Right lobe of liver (tissue), 6 donors: ENCODE measurements around the gene SSTR3. TPM values are rescaled to one million over a fixed set of nuclear protein-coding genes. Genes with fewer than 3 reads are reported as not detected.

Source experiments
- ATAC-seq, 4 donors: fragments of 200-7000 bp; cut with Tn5 transposase; one replicate each; pipeline ENCODE4 v1.9.1; 2020; ENCODE audit warnings: mild to moderate bottlenecking in 4 of 4, moderate library complexity in 4 of 4
- DNase-seq, 3 donors: peaks; one replicate each; pipeline ENCODE4 v3.0.0-alpha.2; 2020
- H3K27ac ChIP-seq, 3 donors: fragments of 200-600 bp; one replicate each; pipeline ENCODE4 v1.8.0; 2022
- H3K27me3 ChIP-seq, 2 donors: fragments of 200-600 bp; one replicate each; pipeline ENCODE4 v1.8.0; 2022
- H3K36me3 ChIP-seq, 4 donors: fragments of 200-600 bp; sonication (generic) in 1 of 4; one replicate each; pipeline versions ENCODE4 v1.5.1 to v1.8.0; 2017 to 2022; ENCODE audit warnings: control low read depth in 1 of 4
- H3K4me1 ChIP-seq, 4 donors: fragments of 200-600 bp; sonication (generic) in 1 of 4; one replicate each; pipeline versions ENCODE4 v1.5.1 to v1.8.0; 2017 to 2022; ENCODE audit warnings: control low read depth in 1 of 4
- H3K4me3 ChIP-seq, 3 donors: fragments of 200-600 bp; one replicate each; pipeline ENCODE4 v1.8.0; 2022
- H3K9me3 ChIP-seq, 4 donors: fragments of 200-600 bp; sonication (generic) in 1 of 4; one replicate each; pipeline versions ENCODE4 v1.5.1 to v1.8.0; 2017 to 2022; ENCODE audit warnings: control low read depth in 1 of 4
- CTCF ChIP-seq, 4 donors: fragments of 200-600 bp in 3 of 4; fragments of 450-650 bp in 1 of 4; IDR thresholded peaks; one replicate each; pipeline versions ENCODE4 v1.5.1 to v1.8.0; 2016 to 2022; ENCODE audit warnings: antibody characterized with exemption in 4 of 4, mild to moderate bottlenecking in 2 of 4
- POLR2A ChIP-seq: fragments of 450-650 bp; IDR thresholded peaks from one replicate; pipeline ENCODE4 v1.6.1; 2017; ENCODE audit warnings: antibody characterized with exemption, mild to moderate bottlenecking
- WGBS: methylation state at CpG from one replicate; pipeline ENCODE4 v1.1.6; 2018; ENCODE audit warnings: low coverage, low lambda C conversion rate; ENCODE audit not compliant: insufficient coverage; ENCODE audit errors: missing lambda C conversion rate; 5-methylcytosine and 5-hydroxymethylcytosine counted together
- intact Hi-C, 2 donors: fragments of 100-400 bp; cut with DNase I; formaldehyde crosslinking; loops; one replicate each; pipeline versions ENCODE4 v1.11.2 to v1.14.1; 2022
- small RNA-seq, 2 experiments: library from RNA; depleted of rRNA; stranded (forward); fragments of <200 nt; gene quantifications; one replicate each; pipeline ENCODE3, GENCODE V24; 2016
- total RNA-seq, 6 experiments: library from RNA; depleted of rRNA in 2 of 6; stranded (reverse); fragments of >200 nt in 2 of 6; fragmentation: NEBNext Ultra II Directional in 3 of 6; extraction: Animal tissue kit (Norgen Biotek cat#: 25700) in 3 of 6; gene quantifications; one replicate each; pipeline versions ENCODE4 v1.1.0 to v1.2.4, GENCODE V29; 2016 to 2023
- donor health status: DM: no; HTN: yes; CAD: no.
- donor health status: DM: no; HTN: no; CAD: no.
- donor health status: DM: no; HTN: no; CAD: no.
- donor health status: DM: no; HTN: yes; CAD: no.
- donor health status: DM: no; HTN: yes; CAD: no.

Gene SSTR3
- total RNA-seq, 6 experiments from 2014 or later = not detected

GRCh38 chr22:37155971-37156370, 56.3 kb downstream of the SSTR3 start:
- Histone ChIP-seq H3K36me3 (no peaks in the 10 kb centered on the region), H3K27me3 (no peaks in the 10 kb centered on the region), H3K4me3 (no peak overlapping the region), H3K9me3 (no peaks in the 10 kb centered on the region), H3K4me1 (no peaks in the 10 kb centered on the region), H3K27ac (no peak overlapping the region)
- intact Hi-C loops = no loop called here
- DNase-seq (no peak), ATAC-seq (no peak)
- TF ChIP-seq CTCF (IDR thresholded peaks at IDR 0.05) (no peak), POLR2A (no peak)
- 75% methylated on average over 3 of the region's 8 CpGs for WGBS

- Histone ChIP-seq H3K9me3 (no peaks in the 10 kb centered on the region), H3K4me3 (no peak overlapping the region), H3K36me3 (no peaks in the 10 kb centered on the region), H3K27ac (no peak overlapping the region), H3K27me3 (no peaks in the 10 kb centered on the region), H3K4me1 (no peaks in the 10 kb centered on the region)
- DNase-seq (no peak), ATAC-seq (no peak)
- TF ChIP-seq POLR2A (no peak), CTCF (IDR thresholded peaks at IDR 0.05) (no peak)
- 68% methylated on average over 4 of the region's 7 CpGs for WGBS
- intact Hi-C loops = no loop called here
These were observed 57.2 kb downstream of the SSTR3 start for GRCh38 chr22:37154925-37155712.

Small RNA genes lying within 50 kb of the gene (small RNA-seq; reads per million reads assigned to genes)
- 0 reads per million in 2 experiments for gene Z82188.1

Other genes with a start within 250 kb of the SSTR3 start
- gene TST, start 193.0 kb downstream of the SSTR3 start, total RNA-seq = 100 to 1,000 TPM; 223 to 355 (median 321) TPM
- 100 to 1,000 TPM; 153 to 301 (median 214) TPM for gene MPST, start 192.7 kb downstream of the SSTR3 start, total RNA-seq
- gene KCTD17, start 160.7 kb downstream of the SSTR3 start, total RNA-seq = 1 to 10 TPM; 2.0 to 9.7 (median 4.4) TPM
- gene TMPRSS6, start 102.8 kb downstream of the SSTR3 start, total RNA-seq = 100 to 1,000 TPM in 1 of 6 experiments, 10 to 100 TPM in 5; 40.7 to 104 (median 60.6) TPM
- gene IL2RB, start 62.6 kb downstream of the SSTR3 start, total RNA-seq = 1 to 10 TPM; 1.2 to 8.6 (median 2.0) TPM
- 10 to 100 TPM in 2 of 6 experiments, 1 to 10 TPM in 4; 3.3 to 12.6 (median 6.3) TPM for gene C1QTNF6, start 24.2 kb downstream of the SSTR3 start, total RNA-seq
- gene RAC2, start 31.8 kb upstream of the SSTR3 start, total RNA-seq = 10 to 100 TPM in 1 of 6 experiments, 1 to 10 TPM in 5; 3.4 to 12.9 (median 6.5) TPM
- 10 to 100 TPM in 1 of 6 experiments, 1 to 10 TPM in 5; 2.9 to 12.8 (median 4.0) TPM for gene CYTH4, start 70.0 kb upstream of the SSTR3 start, total RNA-seq
- under 1 TPM; 0.07 to 0.93 (median 0.49) TPM for gene ELFN2, start 215.0 kb upstream of the SSTR3 start, total RNA-seq